ENCODE data around the gene ZNF324B.
A peak's percentile ranks its signal among the peaks of the same experiment; 100 is the strongest.

Gene ZNF324B

GRCh38 chr19:58408152-58409009 is 43.0 kb upstream of the ZNF324B start, which contains the start of gene ZNF584:
Gene ZNF584, plus strand, starts transcription at chr19:58408649. Its CDS starts 499 bp downstream, at chr19:58409148.
- no peak for TF ChIP-seq CTCF (IDR thresholded peaks at IDR 0.05; ENCODE audit: low read depth, low read length)
- no peaks in the 10 kb centered on the region for H3K9me3 ChIP-seq (ENCODE audit: severe bottlenecking)
- peak within 1 kb of the TSS; percentile 69 for H3K4me3 ChIP-seq (ENCODE audit: low read depth, low read length)
- H3K27ac ChIP-seq, result peak within 1 kb of the TSS; percentile 78
- peak; percentile 96 for DNase-seq
- H3K27me3 ChIP-seq (ENCODE audit: insufficient read depth, low read depth, severe bottlenecking), result no peaks in the 10 kb centered on the region
- peaks cover 6% of the 10 kb centered on the region for H3K36me3 ChIP-seq

- Histone ChIP-seq H3K4me3 (ENCODE audit: low read depth, low read length) (peak overlapping the region; percentile 69), H3K27ac (peak overlapping the region; percentile 49), H3K27me3 (ENCODE audit: insufficient read depth, low read depth, severe bottlenecking) (no peaks in the 10 kb centered on the region), H3K9me3 (ENCODE audit: severe bottlenecking) (no peaks in the 10 kb centered on the region), H3K36me3 (peaks cover 6% of the 10 kb centered on the region)
- peak; percentile 42 for DNase-seq
- no peak for TF ChIP-seq CTCF (IDR thresholded peaks at IDR 0.05; ENCODE audit: low read depth, low read length)
Observed at GRCh38 chr19:58409010-58409790, 42.2 kb upstream of the ZNF324B start.

- TF ChIP-seq CTCF (IDR thresholded peaks at IDR 0.05; ENCODE audit: low read depth, low read length), result no peak
- Histone ChIP-seq H3K27me3 (ENCODE audit: insufficient read depth, low read depth, severe bottlenecking) (no peaks in the 10 kb centered on the region), H3K36me3 (peaks cover 45% of the 10 kb centered on the region), H3K27ac (no peak overlapping the region), H3K4me3 (ENCODE audit: low read depth, low read length) (no peak overlapping the region), H3K9me3 (ENCODE audit: severe bottlenecking) (no peaks in the 10 kb centered on the region)
- no peak for DNase-seq
Observed at GRCh38 chr19:58416604-58417003, 34.8 kb upstream of the ZNF324B start.

GRCh38 chr19:58417071-58417470 is 34.4 kb upstream of the ZNF324B start:
- H3K36me3 ChIP-seq, result peaks cover 45% of the 10 kb centered on the region
- no peak for DNase-seq
- H3K27me3 ChIP-seq (ENCODE audit: insufficient read depth, low read depth, severe bottlenecking), result no peaks in the 10 kb centered on the region
- no peak overlapping the region for H3K4me3 ChIP-seq (ENCODE audit: low read depth, low read length)
- H3K9me3 ChIP-seq (ENCODE audit: severe bottlenecking), result no peaks in the 10 kb centered on the region
- H3K27ac ChIP-seq, result no peak overlapping the region
- no peak for TF ChIP-seq CTCF (IDR thresholded peaks at IDR 0.05; ENCODE audit: low read depth, low read length)

GRCh38 chr19:58428617-58429016 is 22.8 kb upstream of the ZNF324B start:
- no peak for DNase-seq
- TF ChIP-seq CTCF (IDR thresholded peaks at IDR 0.05; ENCODE audit: low read depth, low read length), result no peak
- Histone ChIP-seq H3K27ac (no peak overlapping the region), H3K36me3 (peaks cover 51% of the 10 kb centered on the region), H3K9me3 (ENCODE audit: severe bottlenecking) (peaks cover 47% of the 10 kb centered on the region), H3K4me3 (ENCODE audit: low read depth, low read length) (no peak overlapping the region), H3K27me3 (ENCODE audit: insufficient read depth, low read depth, severe bottlenecking) (no peaks in the 10 kb centered on the region)
